Left lung (tissue), 10 donors: Measurements from ENCODE around the gene LSM8. TPM values are rescaled to one million over a fixed set of nuclear protein-coding genes. Genes with fewer than 3 reads are reported as not detected.
A peak's percentile ranks its signal among the peaks of the same experiment; 100 is the strongest.

Experiments used
- ATAC-seq: fragments of 200-7000 bp; cut with Tn5 transposase; one replicate; pipeline ENCODE4 v1.9.1; 2020; ENCODE audit warnings: moderate library complexity
- DNase-seq, 4 donors: peaks; one replicate each; pipeline ENCODE4 v3.0.0-alpha.2; 2013 to 2020
- H3K27ac ChIP-seq, 2 donors: fragments of 200-600 bp; sonication (generic) in 1 of 2; one replicate each; pipeline versions ENCODE4 v1.5.0 to v1.8.0; 2020 to 2021
- H3K27me3 ChIP-seq, 2 donors: fragments of 200-600 bp; sonication (generic) in 1 of 2; one replicate each; pipeline versions ENCODE4 v1.5.0 to v1.8.0; 2020 to 2021
- H3K36me3 ChIP-seq, 2 donors: fragments of 200-600 bp; sonication (generic) in 1 of 2; one replicate each; pipeline versions ENCODE4 v1.5.0 to v1.8.0; 2020 to 2021
- H3K4me1 ChIP-seq, 2 donors: fragments of 200-600 bp; one replicate each; pipeline ENCODE4 v1.8.0; 2021
- H3K4me3 ChIP-seq, 2 donors: fragments of 200-600 bp; sonication (generic) in 1 of 2; one replicate each; pipeline versions ENCODE4 v1.5.0 to v1.8.0; 2020 to 2021; ENCODE audit warnings: mild to moderate bottlenecking in 1 of 2
- H3K9me3 ChIP-seq, 2 donors: fragments of 200-600 bp; sonication (generic) in 1 of 2; one replicate each; pipeline versions ENCODE4 v1.5.0 to v1.8.0; 2020 to 2021
- intact Hi-C, 2 donors: fragments of 100-400 bp; cut with DNase I; formaldehyde crosslinking; loops; one replicate each; pipeline versions ENCODE4 v1.11.2 to v1.14.2; 2022
- polyA plus RNA-seq, 6 donors: library from polyadenylated mRNA; unstranded; fragments of 120-200 nt; gene quantifications; one replicate each; pipeline ENCODE4 v1.2.1, GENCODE V29; 2013; ENCODE audit not compliant: insufficient read length in 6 of 6
- total RNA-seq, 2 donors: library from RNA; stranded (reverse); fragmentation: NEBNext Ultra II Directional; extraction: Animal tissue kit (Norgen Biotek cat#: 25700); gene quantifications; one replicate each; pipeline ENCODE4 v1.2.1, GENCODE V29; 2021
- TF ChIP-seq, protein P1 (sequence below), 2 donors: fragments of 200-600 bp; sonication (generic) in 1 of 2; IDR thresholded peaks; one replicate each; pipeline versions ENCODE4 v1.5.0 to v1.8.0; 2021; ENCODE audit warnings: antibody characterized with exemption in 2 of 2
- donor health status: DM: no; HTN: yes; CAD: no.
- donor health status: DM: no; HTN: no; CAD: no.

LSM8 gene
- total and polyA plus RNA-seq, 8 donors = 27.8 to 70.6 (median 65.8) TPM

DNA sequence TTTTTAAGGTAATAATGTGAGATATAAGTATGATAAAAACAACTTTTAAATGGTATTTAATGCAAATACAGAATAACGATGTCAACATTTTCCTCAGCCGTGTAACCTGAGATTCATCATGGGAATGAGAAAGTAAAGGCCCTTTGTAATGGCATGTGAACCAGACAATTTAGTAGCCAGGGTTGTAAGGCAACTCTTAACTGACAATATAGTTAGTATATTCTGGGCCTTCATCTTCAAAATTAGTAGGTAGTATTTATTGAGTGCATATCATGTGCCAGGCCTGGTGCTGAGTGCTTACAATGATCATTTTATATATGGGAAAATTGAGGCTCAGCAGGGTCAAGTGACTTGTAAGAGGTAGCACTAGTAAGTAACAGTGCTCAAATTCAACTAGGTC is 10.6 kb downstream of the LSM8 start:
- Histone ChIP-seq H3K9me3 (no peaks in the 10 kb centered on the region), H3K4me1 (no peaks in the 10 kb centered on the region), H3K36me3 (peaks cover 0 to 32% of the 10 kb centered on the region in 2 donors), H3K27ac (no peak overlapping the region), H3K27me3 (no peaks in the 10 kb centered on the region), H3K4me3 (no peak overlapping the region)
- no peak for DNase-seq
- TF ChIP-seq, protein P1, sequence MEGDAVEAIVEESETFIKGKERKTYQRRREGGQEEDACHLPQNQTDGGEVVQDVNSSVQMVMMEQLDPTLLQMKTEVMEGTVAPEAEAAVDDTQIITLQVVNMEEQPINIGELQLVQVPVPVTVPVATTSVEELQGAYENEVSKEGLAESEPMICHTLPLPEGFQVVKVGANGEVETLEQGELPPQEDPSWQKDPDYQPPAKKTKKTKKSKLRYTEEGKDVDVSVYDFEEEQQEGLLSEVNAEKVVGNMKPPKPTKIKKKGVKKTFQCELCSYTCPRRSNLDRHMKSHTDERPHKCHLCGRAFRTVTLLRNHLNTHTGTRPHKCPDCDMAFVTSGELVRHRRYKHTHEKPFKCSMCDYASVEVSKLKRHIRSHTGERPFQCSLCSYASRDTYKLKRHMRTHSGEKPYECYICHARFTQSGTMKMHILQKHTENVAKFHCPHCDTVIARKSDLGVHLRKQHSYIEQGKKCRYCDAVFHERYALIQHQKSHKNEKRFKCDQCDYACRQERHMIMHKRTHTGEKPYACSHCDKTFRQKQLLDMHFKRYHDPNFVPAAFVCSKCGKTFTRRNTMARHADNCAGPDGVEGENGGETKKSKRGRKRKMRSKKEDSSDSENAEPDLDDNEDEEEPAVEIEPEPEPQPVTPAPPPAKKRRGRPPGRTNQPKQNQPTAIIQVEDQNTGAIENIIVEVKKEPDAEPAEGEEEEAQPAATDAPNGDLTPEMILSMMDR (IDR thresholded peaks at IDR 0.05) = no peak
- no peak for ATAC-seq
- intact Hi-C loops = no loop called here

DNA sequence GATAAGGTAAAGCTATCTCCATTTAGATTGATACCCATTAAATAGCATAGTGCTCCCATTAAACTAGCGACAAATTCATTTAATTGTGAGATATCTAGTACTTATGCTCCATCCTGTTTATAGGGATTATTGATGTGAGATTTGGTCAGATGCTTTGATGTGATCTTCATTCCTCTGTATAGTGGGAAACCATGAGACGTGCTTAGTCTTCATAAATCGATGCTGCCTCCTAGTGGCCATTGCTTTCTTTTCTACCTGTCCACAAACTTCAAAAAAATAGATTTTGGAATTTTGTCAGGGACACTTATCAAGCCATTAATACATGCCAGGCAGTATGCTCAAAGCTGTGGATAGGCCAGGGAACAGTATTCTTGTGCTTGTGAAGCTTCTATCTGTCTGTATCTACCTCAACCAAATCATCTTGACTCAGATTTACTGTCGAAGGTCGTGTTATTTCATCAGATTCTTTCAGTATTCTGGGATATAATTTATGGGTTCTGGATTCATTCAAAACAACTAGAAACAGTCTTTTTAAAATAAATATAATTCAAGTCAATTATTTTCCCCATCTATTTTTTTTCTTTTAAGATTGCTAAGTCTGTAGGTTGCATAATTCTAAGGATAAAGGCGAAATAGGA is 12.0 kb downstream of the LSM8 start:
- H3K36me3 ChIP-seq = peaks cover 0 to 18% of the 10 kb centered on the region in 2 donors
- peak; percentile 74 for ATAC-seq
- H3K4me1 ChIP-seq = no peaks in the 10 kb centered on the region
- no peak overlapping the region for H3K4me3 ChIP-seq
- no peaks in the 10 kb centered on the region for H3K9me3 ChIP-seq
- no peaks in the 10 kb centered on the region for H3K27me3 ChIP-seq
- TF ChIP-seq, protein P1 (IDR thresholded peaks at IDR 0.05) = peak; percentile 58 to 65
- peak in 1 of 4 donors; percentile 65 for DNase-seq
- no peak overlapping the region for H3K27ac ChIP-seq
- intact Hi-C loops = no loop called here

DNA sequence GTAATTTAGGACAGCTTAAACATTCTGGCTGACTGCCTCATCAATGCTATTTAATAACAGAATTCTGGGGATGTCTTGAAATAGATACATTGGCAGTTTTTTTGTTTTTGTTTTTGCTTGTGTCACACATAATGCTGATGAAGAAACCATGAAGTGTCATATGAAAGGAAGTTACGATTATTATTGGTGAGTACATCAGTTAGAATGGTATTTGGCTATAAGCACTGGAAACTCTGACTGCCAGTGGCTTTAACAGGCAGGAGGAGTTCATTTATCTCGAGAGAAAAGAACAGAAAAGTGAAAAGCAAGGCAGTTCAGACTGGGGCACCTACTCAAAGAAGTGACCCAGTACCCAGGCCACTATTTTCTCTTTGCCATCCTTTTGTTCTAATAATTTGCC is 18.1 kb downstream of the LSM8 start:
- H3K27me3 ChIP-seq = no peaks in the 10 kb centered on the region
- intact Hi-C loops = no loop called here
- H3K27ac ChIP-seq = no peak overlapping the region
- H3K36me3 ChIP-seq = no peaks in the 10 kb centered on the region
- H3K4me3 ChIP-seq = no peak overlapping the region
- no peaks in the 10 kb centered on the region for H3K4me1 ChIP-seq
- no peaks in the 10 kb centered on the region for H3K9me3 ChIP-seq
- ATAC-seq (no peak), DNase-seq (no peak)
- TF ChIP-seq, protein P1 (IDR thresholded peaks at IDR 0.05) = no peak

DNA sequence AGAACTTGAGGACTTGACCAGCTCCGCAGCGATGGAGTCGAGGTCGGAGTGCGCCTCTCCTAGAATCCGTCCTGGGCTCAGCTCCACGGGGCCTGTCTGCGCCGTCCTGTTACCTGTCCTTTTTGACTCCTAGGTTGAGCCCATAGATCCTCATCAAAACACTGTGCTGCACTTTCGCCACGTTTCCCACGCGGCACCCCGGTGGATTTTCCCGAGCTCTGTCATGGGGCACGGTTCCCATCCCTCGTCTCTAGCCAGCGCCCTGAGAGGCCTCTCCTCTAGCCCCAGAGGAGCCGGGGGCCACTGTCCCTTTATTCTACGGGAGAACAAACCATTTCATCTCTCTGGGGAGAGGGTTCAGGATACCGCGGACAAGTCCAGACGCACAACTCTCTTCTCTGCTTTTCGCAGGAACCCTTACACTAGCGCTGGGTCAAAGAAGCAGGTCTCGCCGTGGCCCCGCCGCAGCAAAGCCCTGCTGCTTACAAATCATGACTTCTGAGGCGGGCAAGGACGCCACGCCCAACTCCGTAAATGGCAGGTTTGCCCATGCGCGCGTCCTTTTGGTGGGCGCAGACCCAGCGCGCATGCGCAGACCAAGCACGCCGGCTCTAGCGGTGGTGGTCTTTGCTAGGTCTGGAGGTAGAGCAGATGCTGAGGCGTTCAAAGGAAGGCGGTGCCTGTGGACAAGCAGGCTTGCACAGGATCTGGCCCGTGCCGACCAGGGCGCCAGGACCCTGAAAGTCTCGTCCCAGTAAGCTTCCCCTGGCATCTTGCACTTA is 30.3 kb downstream of the LSM8 start:
- no peaks in the 10 kb centered on the region for H3K9me3 ChIP-seq
- peak; percentile 72 to 93 (median 80) for DNase-seq
- peaks cover 0 to 13% of the 10 kb centered on the region in 2 donors for H3K27me3 ChIP-seq
- H3K36me3 ChIP-seq = no peaks in the 10 kb centered on the region
- H3K4me1 ChIP-seq = peaks cover 0 to 5% of the 10 kb centered on the region in 2 donors
- intact Hi-C loops = no loop called here
- peak; percentile 97 for ATAC-seq
- peak overlapping the region; percentile 36 to 42 for H3K4me3 ChIP-seq
- H3K27ac ChIP-seq = no peak overlapping the region
- TF ChIP-seq, protein P1 (IDR thresholded peaks at IDR 0.05) = no peak

DNA sequence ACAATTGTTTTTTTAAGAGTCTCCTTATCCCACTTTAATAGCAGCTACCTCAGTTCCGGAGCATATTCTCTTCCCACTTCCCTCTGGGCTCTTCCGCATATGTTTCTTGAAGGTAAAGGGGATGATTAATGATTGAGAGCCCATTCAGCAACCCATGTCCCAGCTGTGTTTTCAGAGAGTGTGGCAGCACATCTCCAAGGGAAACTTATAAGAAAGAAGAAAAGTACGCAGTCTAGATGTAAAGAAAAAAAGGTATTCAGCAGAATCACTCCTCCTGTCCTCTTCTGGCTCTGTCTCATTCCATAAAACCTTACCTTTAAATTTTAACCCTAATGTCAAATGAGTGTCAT is 30.8 kb downstream of the LSM8 start:
- Histone ChIP-seq H3K9me3 (no peaks in the 10 kb centered on the region), H3K27ac (no peak overlapping the region), H3K4me1 (peaks cover 0 to 5% of the 10 kb centered on the region in 2 donors), H3K27me3 (peaks cover 0 to 13% of the 10 kb centered on the region in 2 donors), H3K4me3 (peak overlapping the region; percentile 36 to 42), H3K36me3 (no peaks in the 10 kb centered on the region)
- ATAC-seq (peak; percentile 35), DNase-seq (no peak)
- intact Hi-C loops = no loop called here
- TF ChIP-seq, protein P1 (IDR thresholded peaks at IDR 0.05) = no peak
